CD4-positive, alpha-beta T cell (primary cell): Measurements from ENCODE around the gene ALPG. TPM values are rescaled to one million over a fixed set of nuclear protein-coding genes. Genes with fewer than 3 reads are reported as not detected.
"Not testable (repeated sequence)": the region's sequence is repeated elsewhere in the genome, so short reads cannot be mapped to it uniquely, and the experiment has no call there.

Experiments
- ATAC-seq: fragments of 200-7000 bp; cut with Tn5 transposase; one replicate; pipeline ENCODE4 v1.10.0; 2022; ENCODE audit warnings: mild to moderate bottlenecking; ENCODE audit not compliant: poor library complexity
- CTCF ChIA-PET: fragments of 350-600 bp; sonication (Branson Sonifier 250); formaldehyde crosslinking; loops from one replicate; lab custom pipeline; 2021; ENCODE audit warnings: antibody characterized with exemption, inconsistent platforms; lab: Charles Lee
- POLR2A ChIA-PET: fragments of 350-600 bp; sonication (Branson Sonifier 250); formaldehyde crosslinking; loops from one replicate; lab custom pipeline; 2021; ENCODE audit warnings: antibody characterized with exemption, inconsistent platforms; lab: Charles Lee
- DNase-seq, 14 experiments: peaks; one replicate each; pipeline ENCODE4 v3.0.0-alpha.2; 2013 to 2020; ENCODE audit warnings: mixed read lengths in 2 of 14
- H3K27ac ChIP-seq, 2 donors: one replicate each; pipeline versions ENCODE4 v1.5.1 to v1.7.0; 2013; ENCODE audit warnings: low read length in 2 of 2, low read depth in 1 of 2, mild to moderate bottlenecking in 1 of 2
- H3K27me3 ChIP-seq, 2 experiments: 1 replicate in 1 of 2; 2 replicates in 1 of 2; pipeline versions ENCODE4 v1.6.1 to v1.7.0; 2013; ENCODE audit warnings: low read length in 2 of 2, control low read depth in 1 of 2, mild to moderate bottlenecking in 1 of 2, moderate library complexity in 1 of 2; ENCODE audit not compliant: insufficient read depth in 2 of 2, control insufficient read depth in 1 of 2
- H3K36me3 ChIP-seq: one replicate; pipeline ENCODE4 v1.6.1; 2013; ENCODE audit warnings: low read length, control low read depth; ENCODE audit not compliant: insufficient read depth
- H3K4me1 ChIP-seq: one replicate; pipeline ENCODE4 v1.6.1; 2013; ENCODE audit warnings: low read length, control low read depth; ENCODE audit not compliant: insufficient read depth
- H3K4me3 ChIP-seq: one replicate; pipeline ENCODE4 v1.5.1; 2013; ENCODE audit warnings: mild to moderate bottlenecking, low read length, moderate library complexity
- H3K9me3 ChIP-seq, 2 experiments: 1 replicate in 1 of 2; 2 replicates in 1 of 2; pipeline versions ENCODE4 v1.6.1 to v1.7.0; 2013; ENCODE audit warnings: low read length in 2 of 2, mild to moderate bottlenecking in 2 of 2, control low read depth in 1 of 2, moderate library complexity in 1 of 2; ENCODE audit not compliant: control insufficient read depth in 1 of 2, insufficient read depth in 1 of 2
- H3K27ac Mint-ChIP-seq: one replicate; pipeline ENCODE4 v1.8.0; 2020; ENCODE audit warnings: mixed read lengths
- H3K27me3 Mint-ChIP-seq: one replicate; pipeline ENCODE4 v1.8.0; 2021; ENCODE audit warnings: mixed read lengths
- H3K36me3 Mint-ChIP-seq: one replicate; pipeline ENCODE4 v1.8.0; 2021; ENCODE audit warnings: low read depth, mixed read lengths
- H3K4me1 Mint-ChIP-seq: one replicate; pipeline ENCODE4 v1.8.0; 2021; ENCODE audit warnings: low read depth, mixed read lengths
- H3K4me3 Mint-ChIP-seq: one replicate; pipeline ENCODE4 v1.8.0; 2020; ENCODE audit warnings: mild to moderate bottlenecking, mixed read lengths
- H3K9me3 Mint-ChIP-seq: one replicate; pipeline ENCODE4 v1.8.0; 2020; ENCODE audit warnings: mixed read lengths
- intact Hi-C, 2 experiments: fragments of 100-400 bp; cut with DNase I in 1 of 2; cut with micrococcal nuclease in 1 of 2; formaldehyde crosslinking; loops; one replicate each; pipeline versions ENCODE4 v1.15.1 to v1.9.0; 2023 to 2025; cut with DNase I, micrococcal nuclease
- total RNA-seq, 174 experiments: library from RNA in 2 of 174; stranded (reverse) in 2 of 174; gene quantifications; one replicate each; pipeline ENCODE4 v1.2.3 and lab custom pipeline; 2021 to 2026
- TF ChIP-seq, protein P1 (sequence below): fragments of 200-600 bp; IDR thresholded peaks from one replicate; pipeline ENCODE4 v1.8.0; 2022; ENCODE audit warnings: antibody characterized with exemption, mild to moderate bottlenecking

The ALPG gene
- total RNA-seq, 2 experiments from 2014 or later, result not detected

DNA sequence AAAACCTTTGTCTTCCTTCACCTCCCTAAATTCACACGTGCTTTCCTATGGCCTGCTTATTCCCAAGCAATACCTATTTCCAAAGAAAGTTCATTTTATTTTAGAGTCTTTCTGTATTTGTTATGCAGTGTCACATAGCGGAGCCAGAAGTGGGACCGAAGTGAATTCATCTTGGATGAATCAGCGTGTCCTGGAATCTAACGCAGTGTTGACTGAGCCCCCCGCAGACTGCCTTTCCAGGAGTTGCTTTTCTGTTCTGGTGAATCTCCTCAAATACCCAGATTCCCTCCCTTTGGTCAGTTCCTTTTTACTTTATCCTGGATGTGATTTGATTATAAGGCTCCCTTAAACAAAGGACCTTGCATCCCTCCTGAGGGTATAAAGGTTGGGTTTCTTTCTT lies 17.3 kb upstream of the ALPG start:
- Mint-ChIP-seq H3K4me1 (no peaks in the 10 kb centered on the region), H3K4me3 (no peak overlapping the region), H3K9me3 (no peaks in the 10 kb centered on the region), H3K36me3 (no peaks in the 10 kb centered on the region), H3K27ac (no peak overlapping the region), H3K27me3 (peaks cover 43% of the 10 kb centered on the region)
- no peak overlapping the region for H3K4me3 ChIP-seq
- intact Hi-C loops, result no loop called here
- H3K9me3 ChIP-seq, result peaks cover 0 to 24% of the 10 kb centered on the region in 2 experiments
- no peak for ATAC-seq
- POLR2A ChIA-PET, result no interaction called here
- H3K4me1 ChIP-seq, result no peaks in the 10 kb centered on the region
- TF ChIP-seq, protein P1, sequence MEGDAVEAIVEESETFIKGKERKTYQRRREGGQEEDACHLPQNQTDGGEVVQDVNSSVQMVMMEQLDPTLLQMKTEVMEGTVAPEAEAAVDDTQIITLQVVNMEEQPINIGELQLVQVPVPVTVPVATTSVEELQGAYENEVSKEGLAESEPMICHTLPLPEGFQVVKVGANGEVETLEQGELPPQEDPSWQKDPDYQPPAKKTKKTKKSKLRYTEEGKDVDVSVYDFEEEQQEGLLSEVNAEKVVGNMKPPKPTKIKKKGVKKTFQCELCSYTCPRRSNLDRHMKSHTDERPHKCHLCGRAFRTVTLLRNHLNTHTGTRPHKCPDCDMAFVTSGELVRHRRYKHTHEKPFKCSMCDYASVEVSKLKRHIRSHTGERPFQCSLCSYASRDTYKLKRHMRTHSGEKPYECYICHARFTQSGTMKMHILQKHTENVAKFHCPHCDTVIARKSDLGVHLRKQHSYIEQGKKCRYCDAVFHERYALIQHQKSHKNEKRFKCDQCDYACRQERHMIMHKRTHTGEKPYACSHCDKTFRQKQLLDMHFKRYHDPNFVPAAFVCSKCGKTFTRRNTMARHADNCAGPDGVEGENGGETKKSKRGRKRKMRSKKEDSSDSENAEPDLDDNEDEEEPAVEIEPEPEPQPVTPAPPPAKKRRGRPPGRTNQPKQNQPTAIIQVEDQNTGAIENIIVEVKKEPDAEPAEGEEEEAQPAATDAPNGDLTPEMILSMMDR, result no peak
- CTCF ChIA-PET, result no interaction called here
- H3K27me3 ChIP-seq, result peaks cover 31 to 33% of the 10 kb centered on the region in 2 experiments
- no peak for DNase-seq
- no peak overlapping the region for H3K27ac ChIP-seq
- no peaks in the 10 kb centered on the region for H3K36me3 ChIP-seq

DNA sequence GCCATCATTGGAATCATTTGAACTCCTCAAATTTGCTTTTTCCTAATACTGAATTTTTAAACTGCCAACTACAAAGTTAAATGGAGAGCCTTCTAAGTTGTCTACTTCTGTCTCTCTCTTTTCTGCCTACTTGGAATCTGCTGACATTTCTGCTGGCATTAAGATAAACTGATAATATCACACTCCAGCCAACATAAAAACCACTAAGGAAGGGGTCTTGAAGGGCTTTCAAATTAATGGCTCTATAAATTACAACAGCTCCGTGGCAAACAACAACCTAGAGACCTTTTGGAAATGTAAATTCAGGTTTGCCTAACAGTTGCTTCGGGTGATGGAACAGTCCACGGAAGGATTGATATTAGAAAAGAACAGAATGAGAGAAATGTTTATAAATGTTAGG lies 16.0 kb upstream of the ALPG start:
- no peak for ATAC-seq
- H3K36me3 Mint-ChIP-seq, result no peaks in the 10 kb centered on the region
- H3K9me3 Mint-ChIP-seq, result no peaks in the 10 kb centered on the region
- Histone ChIP-seq H3K4me1 (no peaks in the 10 kb centered on the region), H3K4me3 (no peak overlapping the region), H3K36me3 (no peaks in the 10 kb centered on the region), H3K9me3 (peaks cover 0 to 24% of the 10 kb centered on the region in 2 experiments), H3K27me3 (peaks cover 28 to 30% of the 10 kb centered on the region in 2 experiments), H3K27ac (no peak overlapping the region)
- TF ChIP-seq, protein P1, result no peak
- no peaks in the 10 kb centered on the region for H3K4me1 Mint-ChIP-seq
- H3K27me3 Mint-ChIP-seq, result peaks cover 33% of the 10 kb centered on the region
- CTCF ChIA-PET, result no interaction called here
- POLR2A ChIA-PET, result no interaction called here
- H3K27ac Mint-ChIP-seq, result no peak overlapping the region
- no peak for DNase-seq
- no peak overlapping the region for H3K4me3 Mint-ChIP-seq
- intact Hi-C loops, result no loop called here

DNA sequence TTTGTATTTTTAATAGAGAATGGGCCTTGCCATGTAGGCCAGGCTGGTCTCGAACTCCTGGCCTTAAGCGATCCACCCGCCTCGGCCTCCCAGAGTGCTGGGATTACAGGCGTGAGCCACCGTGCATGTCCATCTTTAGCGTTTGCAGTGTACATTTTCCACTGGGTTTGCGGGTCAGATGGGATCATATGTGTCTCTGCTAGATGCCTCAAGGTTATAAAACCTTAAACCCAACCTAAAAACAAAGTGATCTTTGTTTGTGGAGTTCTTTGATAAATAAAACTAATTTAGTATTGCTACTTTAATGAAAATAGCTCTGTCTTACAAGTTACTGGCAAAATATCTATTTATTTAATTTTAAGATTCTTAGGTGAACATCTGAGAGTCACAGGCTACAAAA lies 13.1 kb upstream of the ALPG start:
- no peaks in the 10 kb centered on the region for H3K4me1 Mint-ChIP-seq
- CTCF ChIA-PET, result no interaction called here
- H3K4me3 Mint-ChIP-seq, result no peak overlapping the region

DNA sequence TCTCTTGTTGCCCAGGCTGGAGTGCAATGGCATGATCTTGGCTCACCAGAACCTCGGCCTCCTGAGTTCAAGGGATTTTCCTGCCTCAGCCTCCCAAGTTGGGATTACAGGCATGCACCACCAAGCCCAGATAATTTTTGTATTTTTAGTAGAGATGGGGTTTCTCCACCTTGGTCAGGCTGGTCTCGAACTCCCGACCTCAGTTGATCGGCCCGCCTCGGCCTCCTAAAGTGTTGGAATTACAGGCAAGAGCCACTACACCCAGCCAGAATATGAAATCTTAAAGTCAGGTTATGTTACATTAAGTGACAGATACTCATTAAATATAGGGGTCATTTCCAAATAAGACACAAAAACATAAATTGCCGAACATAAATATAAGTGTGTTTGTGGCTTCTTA lies 12.2 kb upstream of the ALPG start:
- H3K4me3 Mint-ChIP-seq, H3K4me1 Mint-ChIP-seq, ATAC-seq, DNase-seq, H3K27ac ChIP-seq, POLR2A ChIA-PET, intact Hi-C loops, H3K27ac Mint-ChIP-seq, H3K36me3 Mint-ChIP-seq, H3K4me1 ChIP-seq, H3K4me3 ChIP-seq, H3K9me3 ChIP-seq, CTCF ChIA-PET, H3K9me3 Mint-ChIP-seq, H3K36me3 ChIP-seq: not testable (repeated sequence)
- peaks cover 25% of the 10 kb centered on the region for H3K27me3 Mint-ChIP-seq
- peaks cover 12 to 13% of the 10 kb centered on the region in 2 experiments for H3K27me3 ChIP-seq

More for the DNA sequence above, 13.1 kb upstream of the ALPG start:
- no peak for DNase-seq
- Mint-ChIP-seq H3K9me3 (no peaks in the 10 kb centered on the region), H3K36me3 (no peaks in the 10 kb centered on the region), H3K27me3 (peaks cover 26% of the 10 kb centered on the region), H3K27ac (no peak overlapping the region)
- H3K9me3 ChIP-seq, result peaks cover 0 to 2% of the 10 kb centered on the region in 2 experiments
- H3K36me3 ChIP-seq, result no peaks in the 10 kb centered on the region
- POLR2A ChIA-PET, result no interaction called here
- H3K4me1 ChIP-seq, result no peaks in the 10 kb centered on the region
- ATAC-seq, result no peak
- H3K27ac ChIP-seq, result no peak overlapping the region
- H3K27me3 ChIP-seq, result peaks cover 16 to 21% of the 10 kb centered on the region in 2 experiments
- intact Hi-C loops, result no loop called here
- TF ChIP-seq, protein P1, result no peak
- no peak overlapping the region for H3K4me3 ChIP-seq
